WTC11 (cell line): ENCODE data around the gene PRKRIP1.
"Not testable (repeated sequence)": the region's sequence is repeated elsewhere in the genome, so short reads cannot be mapped to it uniquely, and the experiment has no call there.

Experiments
- CREB1 ChIP-seq: sonication (generic); formaldehyde crosslinking; IDR thresholded peaks from 2 replicates; pipeline ENCODE4 v1.8.0; 2023; ENCODE audit warnings: mild to moderate bottlenecking, missing genetic modification reagents
- JUN ChIP-seq: sonication (generic); formaldehyde crosslinking; IDR thresholded peaks from 2 replicates; pipeline ENCODE4 v1.8.0; 2023; ENCODE audit warnings: mild to moderate bottlenecking, missing genetic modification reagents
- NR2C2 ChIP-seq: sonication (generic); formaldehyde crosslinking; IDR thresholded peaks from 2 replicates; pipeline ENCODE4 v1.8.0; 2022; ENCODE audit warnings: mild to moderate bottlenecking, missing genetic modification reagents
- ZBTB21 ChIP-seq: sonication (generic); formaldehyde crosslinking; IDR thresholded peaks from 2 replicates; pipeline ENCODE4 v1.8.1; 2023; ENCODE audit warnings: mild to moderate bottlenecking, missing genetic modification reagents, borderline replicate concordance
- ZNF416 ChIP-seq: fragments of 250-450 bp; sonication (Bioruptor Pico); IDR thresholded peaks from 2 replicates; pipeline ENCODE4 v1.9.0; 2021; ENCODE audit warnings: mild to moderate bottlenecking, inconsistent platforms
- ZNF423 ChIP-seq: fragments of 250-450 bp; sonication (Bioruptor Pico); IDR thresholded peaks from 2 replicates; pipeline ENCODE4 v2.1.2; 2022; ENCODE audit warnings: mild to moderate bottlenecking, moderate library complexity
- TF ChIP-seq, protein P1 (sequence below): fragments of 200-600 bp; IDR thresholded peaks from 2 replicates; pipeline ENCODE4 v1.8.0; 2022; ENCODE audit warnings: antibody characterized with exemption
- TF ChIP-seq, protein P2 (sequence below): sonication (generic); formaldehyde crosslinking; IDR thresholded peaks from 2 replicates; pipeline ENCODE4 v1.8.1; 2022; ENCODE audit warnings: low read depth, mild to moderate bottlenecking, moderate library complexity, missing genetic modification reagents, borderline replicate concordance
- TF ChIP-seq, protein P3 (sequence below): sonication (generic); formaldehyde crosslinking; IDR thresholded peaks from 2 replicates; pipeline ENCODE4 v1.8.1; 2023; ENCODE audit warnings: mild to moderate bottlenecking, missing genetic modification reagents, moderate library complexity
- TF ChIP-seq, protein P4 (sequence below): sonication (generic); formaldehyde crosslinking; IDR thresholded peaks from 2 replicates; pipeline ENCODE4 v1.8.1; 2023; ENCODE audit warnings: mild to moderate bottlenecking, missing genetic modification reagents, moderate library complexity
- TF ChIP-seq, protein P5 (sequence below): sonication (generic); formaldehyde crosslinking; IDR thresholded peaks from 2 replicates; pipeline ENCODE4 v1.8.0; 2023; ENCODE audit warnings: missing genetic modification reagents

DNA sequence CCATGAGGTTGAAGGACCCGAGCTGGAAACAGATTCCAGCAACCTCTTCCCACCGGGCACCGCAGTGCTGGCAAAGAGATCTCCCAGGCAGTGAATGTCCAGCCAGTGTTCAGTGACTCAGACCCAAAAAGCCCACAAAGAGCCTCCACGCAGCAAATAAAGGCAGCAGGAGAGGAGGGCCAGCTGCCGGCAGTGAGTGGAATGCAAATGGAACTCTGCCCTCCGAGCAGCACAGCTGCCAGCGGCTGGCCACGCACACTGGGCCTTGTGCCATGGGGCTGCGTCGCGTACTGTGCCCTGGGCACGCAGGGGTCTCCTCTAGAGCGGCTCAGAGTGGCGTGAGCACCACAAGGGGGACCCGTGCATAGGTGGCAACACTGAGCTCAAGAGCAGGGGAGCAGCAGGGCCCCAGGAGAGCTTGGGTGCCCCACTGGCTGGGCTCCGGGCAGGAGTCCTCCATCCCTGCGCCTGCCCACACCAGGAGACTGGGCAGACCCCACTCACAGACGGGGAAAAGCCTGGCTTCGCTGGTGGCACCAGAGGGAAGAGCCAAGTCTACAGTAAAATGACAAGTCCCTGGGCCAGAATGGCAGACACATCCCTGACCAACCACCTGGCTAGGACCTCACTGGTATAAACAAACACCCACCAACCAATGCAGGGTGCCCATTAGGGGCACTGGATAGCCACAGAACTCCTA lies 78.7 kb downstream of the PRKRIP1 start:
- TF ChIP-seq, protein P1, sequence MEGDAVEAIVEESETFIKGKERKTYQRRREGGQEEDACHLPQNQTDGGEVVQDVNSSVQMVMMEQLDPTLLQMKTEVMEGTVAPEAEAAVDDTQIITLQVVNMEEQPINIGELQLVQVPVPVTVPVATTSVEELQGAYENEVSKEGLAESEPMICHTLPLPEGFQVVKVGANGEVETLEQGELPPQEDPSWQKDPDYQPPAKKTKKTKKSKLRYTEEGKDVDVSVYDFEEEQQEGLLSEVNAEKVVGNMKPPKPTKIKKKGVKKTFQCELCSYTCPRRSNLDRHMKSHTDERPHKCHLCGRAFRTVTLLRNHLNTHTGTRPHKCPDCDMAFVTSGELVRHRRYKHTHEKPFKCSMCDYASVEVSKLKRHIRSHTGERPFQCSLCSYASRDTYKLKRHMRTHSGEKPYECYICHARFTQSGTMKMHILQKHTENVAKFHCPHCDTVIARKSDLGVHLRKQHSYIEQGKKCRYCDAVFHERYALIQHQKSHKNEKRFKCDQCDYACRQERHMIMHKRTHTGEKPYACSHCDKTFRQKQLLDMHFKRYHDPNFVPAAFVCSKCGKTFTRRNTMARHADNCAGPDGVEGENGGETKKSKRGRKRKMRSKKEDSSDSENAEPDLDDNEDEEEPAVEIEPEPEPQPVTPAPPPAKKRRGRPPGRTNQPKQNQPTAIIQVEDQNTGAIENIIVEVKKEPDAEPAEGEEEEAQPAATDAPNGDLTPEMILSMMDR: not testable (repeated sequence)
- TF ChIP-seq ZNF423; CREB1 (CRISPR knock-in tag); ZNF416 (CRISPR knock-in tag); ZBTB21; NR2C2; JUN (CRISPR knock-in tag): not testable (repeated sequence)
- TF ChIP-seq, protein P2, sequence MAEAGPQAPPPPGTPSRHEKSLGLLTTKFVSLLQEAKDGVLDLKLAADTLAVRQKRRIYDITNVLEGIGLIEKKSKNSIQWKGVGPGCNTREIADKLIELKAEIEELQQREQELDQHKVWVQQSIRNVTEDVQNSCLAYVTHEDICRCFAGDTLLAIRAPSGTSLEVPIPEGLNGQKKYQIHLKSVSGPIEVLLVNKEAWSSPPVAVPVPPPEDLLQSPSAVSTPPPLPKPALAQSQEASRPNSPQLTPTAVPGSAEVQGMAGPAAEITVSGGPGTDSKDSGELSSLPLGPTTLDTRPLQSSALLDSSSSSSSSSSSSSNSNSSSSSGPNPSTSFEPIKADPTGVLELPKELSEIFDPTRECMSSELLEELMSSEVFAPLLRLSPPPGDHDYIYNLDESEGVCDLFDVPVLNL: not testable (repeated sequence)
- TF ChIP-seq, protein P3, sequence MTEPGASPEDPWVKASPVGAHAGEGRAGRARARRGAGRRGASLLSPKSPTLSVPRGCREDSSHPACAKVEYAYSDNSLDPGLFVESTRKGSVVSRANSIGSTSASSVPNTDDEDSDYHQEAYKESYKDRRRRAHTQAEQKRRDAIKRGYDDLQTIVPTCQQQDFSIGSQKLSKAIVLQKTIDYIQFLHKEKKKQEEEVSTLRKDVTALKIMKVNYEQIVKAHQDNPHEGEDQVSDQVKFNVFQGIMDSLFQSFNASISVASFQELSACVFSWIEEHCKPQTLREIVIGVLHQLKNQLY: not testable (repeated sequence)
- TF ChIP-seq, protein P4, sequence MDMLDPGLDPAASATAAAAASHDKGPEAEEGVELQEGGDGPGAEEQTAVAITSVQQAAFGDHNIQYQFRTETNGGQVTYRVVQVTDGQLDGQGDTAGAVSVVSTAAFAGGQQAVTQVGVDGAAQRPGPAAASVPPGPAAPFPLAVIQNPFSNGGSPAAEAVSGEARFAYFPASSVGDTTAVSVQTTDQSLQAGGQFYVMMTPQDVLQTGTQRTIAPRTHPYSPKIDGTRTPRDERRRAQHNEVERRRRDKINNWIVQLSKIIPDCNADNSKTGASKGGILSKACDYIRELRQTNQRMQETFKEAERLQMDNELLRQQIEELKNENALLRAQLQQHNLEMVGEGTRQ (CRISPR knock-in tag): not testable (repeated sequence)
- TF ChIP-seq, protein P5, sequence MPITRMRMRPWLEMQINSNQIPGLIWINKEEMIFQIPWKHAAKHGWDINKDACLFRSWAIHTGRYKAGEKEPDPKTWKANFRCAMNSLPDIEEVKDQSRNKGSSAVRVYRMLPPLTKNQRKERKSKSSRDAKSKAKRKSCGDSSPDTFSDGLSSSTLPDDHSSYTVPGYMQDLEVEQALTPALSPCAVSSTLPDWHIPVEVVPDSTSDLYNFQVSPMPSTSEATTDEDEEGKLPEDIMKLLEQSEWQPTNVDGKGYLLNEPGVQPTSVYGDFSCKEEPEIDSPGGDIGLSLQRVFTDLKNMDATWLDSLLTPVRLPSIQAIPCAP (CRISPR knock-in tag): not testable (repeated sequence)
